OCI-LY1 (cell line): ENCODE measurements around the gene OGFOD3.
A peak's percentile ranks its signal among the peaks of the same experiment; 100 is the strongest.

Source experiments
- H2AFZ ChIP-seq: fragments of 200-600 bp; sonication (generic), shearing (Covaris generic); 2 replicates; pipeline ENCODE4 v1.6.0; 2014; ENCODE audit warnings: antibody characterized with exemption, mild to moderate bottlenecking, low read length
- H3F3A ChIP-seq: fragments of 200-600 bp; sonication (generic), shearing (Covaris generic); 2 replicates; pipeline ENCODE4 v1.6.0; 2014; ENCODE audit warnings: mild to moderate bottlenecking, antibody characterized with exemption, low read length, moderate library complexity; ENCODE audit not compliant: insufficient read depth
- H3K27ac ChIP-seq: fragments of 200-600 bp; sonication (generic); 2 replicates; pipeline ENCODE4 v1.5.1; 2014; ENCODE audit warnings: low read length, mixed run types, mild to moderate bottlenecking, low read depth; ENCODE audit not compliant: poor library complexity, severe bottlenecking
- H3K27me3 ChIP-seq: fragments of 200-600 bp; sonication (generic); 2 replicates; pipeline ENCODE4 v1.6.0; 2014; ENCODE audit warnings: antibody characterized with exemption, mild to moderate bottlenecking, low read length, moderate library complexity; ENCODE audit not compliant: insufficient read depth
- H3K36me3 ChIP-seq: fragments of 200-600 bp; sonication (generic); 2 replicates; pipeline ENCODE4 v1.6.1; 2014; ENCODE audit warnings: mild to moderate bottlenecking, antibody characterized with exemption, low read length, moderate library complexity, mixed read lengths; ENCODE audit not compliant: insufficient read depth
- H3K4me1 ChIP-seq: fragments of 200-600 bp; sonication (generic); 2 replicates; pipeline ENCODE4 v1.5.1; 2014; ENCODE audit warnings: mild to moderate bottlenecking, low read length, moderate library complexity; ENCODE audit not compliant: insufficient read depth, severe bottlenecking
- H3K4me2 ChIP-seq: fragments of 200-600 bp; sonication (generic), shearing (Covaris generic); 2 replicates; pipeline ENCODE4 v1.6.1; 2014; ENCODE audit warnings: low read length
- H3K4me3 ChIP-seq: fragments of 200-600 bp; sonication (generic); 2 replicates; pipeline ENCODE4 v1.5.1; 2014; ENCODE audit warnings: low read length, low read depth, mild to moderate bottlenecking, mixed read lengths; ENCODE audit not compliant: poor library complexity, severe bottlenecking
- H3K79me2 ChIP-seq: fragments of 200-600 bp; shearing (Covaris generic); 2 replicates; pipeline ENCODE4 v1.6.1; 2016; ENCODE audit warnings: mixed run types, low read length, mixed read lengths; ENCODE audit not compliant: insufficient read depth
- H3K9ac ChIP-seq: fragments of 200-600 bp; sonication (generic), shearing (Covaris generic); 2 replicates; pipeline ENCODE4 v1.6.1; 2014; ENCODE audit warnings: mild to moderate bottlenecking, low read length, mixed read lengths
- H3K9me2 ChIP-seq: fragments of 200-600 bp; sonication (generic), shearing (Covaris generic); 2 replicates; pipeline ENCODE4 v1.6.1; 2014; ENCODE audit warnings: low read depth, mild to moderate bottlenecking, low read length, mixed read lengths
- H3K9me3 ChIP-seq: fragments of 200-600 bp; shearing (Covaris generic); 2 replicates; pipeline ENCODE4 v1.6.1; 2014; ENCODE audit warnings: low read length, mixed read lengths
- H4K20me1 ChIP-seq: fragments of 200-600 bp; sonication (generic), shearing (Covaris generic); 2 replicates; pipeline ENCODE4 v1.6.0; 2016; ENCODE audit warnings: mild to moderate bottlenecking, low read length; ENCODE audit not compliant: insufficient read depth
- EZH2 ChIP-seq: fragments of 200-600 bp; sonication (generic), shearing (Covaris generic); IDR thresholded peaks from 2 replicates; pipeline ENCODE4 v1.8.0; 2017; ENCODE audit warnings: borderline replicate concordance, mixed run types, mild to moderate bottlenecking, antibody characterized with exemption, low read length, moderate library complexity, mixed read lengths
- TF ChIP-seq, protein P1 (sequence below): fragments of 200-600 bp; sonication (generic), shearing (Covaris generic); IDR thresholded peaks from 2 replicates; pipeline ENCODE4 v1.5.1; 2017; ENCODE audit warnings: mild to moderate bottlenecking, antibody characterized with exemption, low read length, moderate library complexity, mixed read lengths

Gene OGFOD3, protein sequence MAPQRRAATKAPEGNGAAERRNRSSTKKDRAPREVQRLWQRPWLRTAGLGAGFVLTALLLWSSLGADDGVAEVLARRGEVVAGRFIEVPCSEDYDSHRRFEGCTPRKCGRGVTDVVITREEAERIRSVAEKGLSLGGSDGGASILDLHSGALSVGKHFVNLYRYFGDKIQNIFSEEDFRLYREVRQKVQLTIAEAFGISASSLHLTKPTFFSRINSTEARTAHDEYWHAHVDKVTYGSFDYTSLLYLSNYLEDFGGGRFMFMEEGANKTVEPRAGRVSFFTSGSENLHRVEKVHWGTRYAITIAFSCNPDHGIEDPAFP

DNA sequence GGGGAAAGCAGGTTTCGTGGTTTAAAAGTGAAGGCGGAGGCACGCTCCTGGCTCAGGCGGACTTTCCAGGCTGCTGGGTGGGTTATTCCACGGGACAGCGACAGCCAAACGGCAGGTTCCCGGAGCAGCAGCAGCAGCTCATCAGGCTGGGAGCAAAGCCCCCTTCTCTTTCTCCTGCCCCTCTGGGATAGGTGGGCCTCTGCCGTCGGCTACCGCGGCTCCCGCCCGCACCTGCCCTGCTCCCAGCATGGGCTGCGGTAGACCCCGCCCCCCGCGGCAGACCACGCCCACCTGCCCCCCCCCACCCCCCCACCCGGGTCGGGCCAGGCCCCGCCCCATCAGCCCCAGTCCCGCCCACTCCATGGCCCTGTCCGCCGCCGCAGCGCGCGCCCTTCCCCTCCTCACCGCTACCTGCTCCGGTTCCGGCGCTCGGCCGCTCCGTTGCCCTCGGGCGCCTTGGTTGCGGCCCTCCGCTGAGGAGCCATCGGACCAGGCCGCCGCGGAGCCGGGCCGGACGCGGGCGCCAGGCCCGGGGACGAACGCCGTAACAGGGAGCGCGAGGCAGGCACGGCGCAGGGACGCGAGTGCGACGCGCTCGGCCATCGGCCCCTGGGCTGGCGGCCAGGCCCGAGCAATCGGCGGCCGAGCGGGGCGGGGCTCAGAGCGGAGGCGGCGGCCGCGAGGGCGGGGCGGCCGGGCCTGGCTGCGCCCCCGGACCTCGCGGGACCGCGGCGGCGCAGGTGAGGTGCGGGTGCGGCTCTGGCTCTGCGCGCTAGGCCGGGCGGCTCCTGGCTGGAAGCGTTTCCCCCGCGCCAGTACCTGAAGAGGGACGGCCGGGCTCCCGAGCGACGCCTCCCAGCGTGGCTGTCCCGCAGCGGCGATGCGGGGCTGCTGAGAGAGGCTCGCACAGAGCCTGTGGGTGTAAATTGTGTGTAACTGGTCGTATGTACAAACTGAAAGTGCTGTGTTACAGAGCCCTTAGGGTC lies at the start of gene OGFOD3, which contains the start of gene HEXD:
TSS of gene OGFOD3 (minus strand) at position 586 of the 986 bp plus-strand sequence. CDS start at position 485, 101 bp downstream.
TSS of gene HEXD (plus strand) at position 347 of the 986 bp plus-strand sequence. CDS start 1,453 bp downstream, outside the sequence.
- H3K79me2 ChIP-seq: no peaks in the 10 kb centered on the region
- H3K4me1 ChIP-seq: peaks cover 21% of the 10 kb centered on the region
- H4K20me1 ChIP-seq: no peaks in the 10 kb centered on the region
- no peaks in the 10 kb centered on the region for H3K27me3 ChIP-seq
- no peaks in the 10 kb centered on the region for H3F3A ChIP-seq
- peak within 1 kb of the TSS; percentile 98 for H3K9ac ChIP-seq
- H3K9me2 ChIP-seq: no peaks in the 10 kb centered on the region
- H2AFZ ChIP-seq: no peak within 1 kb of the TSS
- peak within 1 kb of the TSS; percentile 92 for H3K4me2 ChIP-seq
- H3K9me3 ChIP-seq: no peaks in the 10 kb centered on the region
- H3K4me3 ChIP-seq: peak within 1 kb of the TSS; percentile 99
- peak within 1 kb of the TSS; percentile 62 for H3K27ac ChIP-seq
- TF ChIP-seq, protein P1, sequence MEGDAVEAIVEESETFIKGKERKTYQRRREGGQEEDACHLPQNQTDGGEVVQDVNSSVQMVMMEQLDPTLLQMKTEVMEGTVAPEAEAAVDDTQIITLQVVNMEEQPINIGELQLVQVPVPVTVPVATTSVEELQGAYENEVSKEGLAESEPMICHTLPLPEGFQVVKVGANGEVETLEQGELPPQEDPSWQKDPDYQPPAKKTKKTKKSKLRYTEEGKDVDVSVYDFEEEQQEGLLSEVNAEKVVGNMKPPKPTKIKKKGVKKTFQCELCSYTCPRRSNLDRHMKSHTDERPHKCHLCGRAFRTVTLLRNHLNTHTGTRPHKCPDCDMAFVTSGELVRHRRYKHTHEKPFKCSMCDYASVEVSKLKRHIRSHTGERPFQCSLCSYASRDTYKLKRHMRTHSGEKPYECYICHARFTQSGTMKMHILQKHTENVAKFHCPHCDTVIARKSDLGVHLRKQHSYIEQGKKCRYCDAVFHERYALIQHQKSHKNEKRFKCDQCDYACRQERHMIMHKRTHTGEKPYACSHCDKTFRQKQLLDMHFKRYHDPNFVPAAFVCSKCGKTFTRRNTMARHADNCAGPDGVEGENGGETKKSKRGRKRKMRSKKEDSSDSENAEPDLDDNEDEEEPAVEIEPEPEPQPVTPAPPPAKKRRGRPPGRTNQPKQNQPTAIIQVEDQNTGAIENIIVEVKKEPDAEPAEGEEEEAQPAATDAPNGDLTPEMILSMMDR: no peak
- TF ChIP-seq EZH2: no peak
- H3K36me3 ChIP-seq: peaks cover 7% of the 10 kb centered on the region

DNA sequence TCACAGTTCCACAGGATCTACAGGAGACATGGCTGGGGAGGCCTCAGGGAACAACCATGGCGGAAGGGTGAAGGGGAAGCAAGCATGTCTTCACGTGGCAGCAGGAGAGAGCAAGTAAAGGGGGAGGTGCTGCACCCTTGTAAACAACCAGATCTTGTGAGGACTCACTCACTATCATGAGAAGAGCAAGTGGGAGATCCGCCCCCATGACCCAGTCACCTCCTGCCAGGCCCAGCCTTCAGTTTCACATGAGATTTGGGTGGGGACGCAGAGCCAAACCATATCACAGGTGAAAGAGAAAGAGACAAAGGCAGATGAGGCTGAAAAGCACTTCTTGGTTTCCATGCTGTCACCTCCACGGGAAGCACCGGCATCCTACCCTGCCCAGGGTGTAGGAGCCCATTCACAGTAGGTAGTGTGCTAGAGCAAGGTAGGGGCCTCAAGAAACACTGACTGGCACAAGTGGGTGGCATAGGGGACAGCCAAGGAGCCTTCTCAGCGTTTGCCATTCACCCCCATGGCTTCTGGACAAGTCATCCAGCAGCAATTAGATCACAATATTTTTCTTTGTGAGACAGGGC lies 46.7 kb upstream of the OGFOD3 start:
- H3K9me2 ChIP-seq: no peaks in the 10 kb centered on the region
- H3K4me2 ChIP-seq: no peak overlapping the region
- TF ChIP-seq, protein P1: no peak
- no peak for TF ChIP-seq EZH2
- H3F3A ChIP-seq: no peaks in the 10 kb centered on the region
- H3K36me3 ChIP-seq: peaks cover 97% of the 10 kb centered on the region
- no peaks in the 10 kb centered on the region for H3K79me2 ChIP-seq
- H3K27me3 ChIP-seq: no peaks in the 10 kb centered on the region
- no peaks in the 10 kb centered on the region for H4K20me1 ChIP-seq
- H3K9ac ChIP-seq: no peak overlapping the region
- H3K4me3 ChIP-seq: no peak overlapping the region
- H3K9me3 ChIP-seq: no peaks in the 10 kb centered on the region
- H3K27ac ChIP-seq: no peak overlapping the region
- no peaks in the 10 kb centered on the region for H3K4me1 ChIP-seq
- H2AFZ ChIP-seq: no peak overlapping the region

DNA sequence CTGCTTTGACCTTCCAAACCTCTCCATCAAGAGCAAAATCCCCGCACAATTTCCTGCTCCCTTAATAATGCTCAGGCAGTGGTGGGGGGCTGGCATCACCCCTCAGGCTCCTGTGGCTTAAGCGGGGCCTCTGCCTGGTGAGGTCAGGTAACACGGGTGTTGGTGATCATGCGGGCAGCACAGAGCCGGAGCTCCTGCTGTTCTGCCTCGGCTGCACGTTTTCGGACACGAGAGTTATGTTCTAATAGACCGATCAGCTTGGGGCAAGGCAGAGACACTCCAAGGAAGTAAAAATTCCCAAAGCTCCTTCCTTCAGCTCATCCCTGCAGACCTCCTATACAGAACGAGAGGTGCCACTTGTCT lies 46.2 kb upstream of the OGFOD3 start:
- Histone ChIP-seq H3K36me3 (peaks cover 95% of the 10 kb centered on the region), H3K27me3 (no peaks in the 10 kb centered on the region), H3K4me2 (no peak overlapping the region), H3F3A (no peaks in the 10 kb centered on the region), H3K27ac (no peak overlapping the region), H3K4me3 (no peak overlapping the region), H2AFZ (no peak overlapping the region), H3K9me2 (no peaks in the 10 kb centered on the region), H3K9me3 (no peaks in the 10 kb centered on the region), H3K4me1 (peaks cover 3% of the 10 kb centered on the region), H3K9ac (no peak overlapping the region), H4K20me1 (no peaks in the 10 kb centered on the region), H3K79me2 (no peaks in the 10 kb centered on the region)
- TF ChIP-seq, protein P1: no peak
- TF ChIP-seq EZH2: no peak
